BLaER1 (cell line): Measurements from ENCODE around the gene LY9.
A peak's percentile ranks its signal among the peaks of the same experiment; 100 is the strongest.

Experiments used
- H3K27ac ChIP-seq: shearing (Covaris generic); formaldehyde crosslinking; 2 replicates; pipeline ENCODE4 v1.8.1; 2022
- H3K27me3 ChIP-seq: shearing (Covaris generic); formaldehyde crosslinking; 2 replicates; pipeline ENCODE4 v1.8.1; 2022
- H3K36me3 ChIP-seq: shearing (Covaris generic); formaldehyde crosslinking; 2 replicates; pipeline ENCODE4 v1.8.1; 2022
- H3K4me1 ChIP-seq: shearing (Covaris generic); formaldehyde crosslinking; 2 replicates; pipeline ENCODE4 v1.8.1; 2022
- H3K4me2 ChIP-seq: shearing (Covaris generic); formaldehyde crosslinking; 2 replicates; pipeline ENCODE4 v1.8.1; 2022
- H3K4me3 ChIP-seq: shearing (Covaris generic); formaldehyde crosslinking; 2 replicates; pipeline ENCODE4 v1.8.1; 2022
- H3K9ac ChIP-seq: shearing (Covaris generic); formaldehyde crosslinking; 2 replicates; pipeline ENCODE4 v1.8.1; 2022
- H3K9me3 ChIP-seq: shearing (Covaris generic); formaldehyde crosslinking; 2 replicates; pipeline ENCODE4 v1.8.1; 2022
- H4K20me1 ChIP-seq: shearing (Covaris generic); formaldehyde crosslinking; 2 replicates; pipeline ENCODE4 v1.8.1; 2022
- Cebpa-rat ChIP-seq: shearing (Covaris generic); IDR thresholded peaks from 2 replicates; pipeline ENCODE4 v1.8.1; 2022

LY9 gene

GRCh38 chr1:160789051-160789701, 6.8 kb upstream of the LY9 start:
- no peaks in the 10 kb centered on the region for H3K36me3 ChIP-seq
- no peak overlapping the region for H3K27ac ChIP-seq
- no peaks in the 10 kb centered on the region for H4K20me1 ChIP-seq
- no peak overlapping the region for H3K9ac ChIP-seq
- H3K4me3 ChIP-seq, result no peak overlapping the region
- H3K27me3 ChIP-seq, result no peaks in the 10 kb centered on the region
- H3K4me1 ChIP-seq, result peaks cover 20% of the 10 kb centered on the region
- H3K4me2 ChIP-seq, result peak overlapping the region; percentile 64
- H3K9me3 ChIP-seq, result no peaks in the 10 kb centered on the region
- no peak for TF ChIP-seq Cebpa-rat

DNA sequence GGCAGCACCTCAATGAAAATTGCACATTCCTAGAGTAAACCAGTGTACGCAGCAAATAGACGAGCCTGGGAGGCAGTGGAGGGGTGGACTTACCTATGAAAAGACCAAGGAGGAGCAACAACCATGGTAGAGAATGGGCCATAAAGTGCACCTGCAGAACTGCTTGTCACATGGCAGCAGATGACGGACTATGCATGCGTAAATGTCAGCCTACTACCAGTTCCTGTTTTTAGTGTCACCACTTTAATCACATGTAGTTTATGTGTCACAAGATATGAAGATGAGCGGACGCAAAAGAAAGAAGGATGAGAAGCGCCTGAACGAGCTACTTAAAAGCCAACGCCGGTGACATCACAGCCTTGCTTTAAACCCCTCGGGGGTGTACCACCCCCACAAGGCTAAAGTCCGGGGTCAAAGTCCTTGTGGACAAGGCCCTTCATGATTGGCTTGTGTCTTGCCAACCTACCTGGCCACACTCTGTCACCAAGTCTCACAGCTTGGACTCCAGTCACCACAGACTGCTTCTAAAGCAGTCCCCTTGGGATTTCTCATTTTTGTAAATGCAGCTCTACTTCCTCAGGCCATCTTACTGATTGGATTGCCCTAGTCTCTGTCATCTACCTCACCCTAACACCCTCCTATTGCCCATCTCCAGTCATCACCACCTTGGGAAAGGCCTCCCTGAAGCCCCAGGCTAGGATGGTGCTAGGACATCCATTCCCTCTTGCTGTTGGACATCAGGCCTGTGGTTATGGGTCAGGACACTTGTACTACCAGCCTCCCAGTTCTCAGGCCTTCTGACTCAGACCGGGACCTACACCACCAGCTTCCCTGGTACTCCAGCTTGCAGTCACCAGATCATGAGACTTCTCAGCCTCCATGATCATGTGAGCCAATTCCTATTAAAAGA, 6.0 kb upstream of the LY9 start:
- no peaks in the 10 kb centered on the region for H3K36me3 ChIP-seq
- H3K4me2 ChIP-seq, result peak overlapping the region; percentile 64
- no peaks in the 10 kb centered on the region for H4K20me1 ChIP-seq
- H3K4me1 ChIP-seq, result peaks cover 24% of the 10 kb centered on the region
- H3K9ac ChIP-seq, result no peak overlapping the region
- no peaks in the 10 kb centered on the region for H3K27me3 ChIP-seq
- no peak for TF ChIP-seq Cebpa-rat
- no peak overlapping the region for H3K4me3 ChIP-seq
- H3K27ac ChIP-seq, result peak overlapping the region; percentile 62
- H3K9me3 ChIP-seq, result no peaks in the 10 kb centered on the region

DNA sequence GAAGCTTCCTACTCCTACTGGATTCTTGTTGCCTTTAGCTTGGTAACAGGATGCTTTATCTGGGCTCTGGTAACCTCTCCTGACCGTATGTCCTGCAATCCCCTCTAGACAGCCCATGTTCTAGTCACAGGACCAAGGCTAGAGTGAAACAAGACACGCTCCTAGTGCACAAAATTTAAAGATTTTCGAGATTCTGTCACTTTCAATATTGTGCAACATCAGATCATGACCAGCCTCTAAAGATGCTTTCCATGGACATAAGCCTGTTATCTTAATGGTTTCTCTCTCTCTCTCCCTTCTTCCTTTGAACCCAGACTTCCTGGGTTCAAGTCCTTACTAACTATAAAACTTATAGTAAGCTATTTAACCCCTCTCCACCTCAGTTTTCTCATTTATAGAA, 1.6 kb upstream of the LY9 start:
- H3K4me2 ChIP-seq, result no peak overlapping the region

GRCh38 chr1:160797271-160797709, 1.3 kb downstream of the LY9 start:
- peaks cover 7% of the 10 kb centered on the region for H3K9me3 ChIP-seq
- H3K27me3 ChIP-seq, result no peaks in the 10 kb centered on the region
- peak overlapping the region; percentile 53 for H3K4me3 ChIP-seq
- H3K27ac ChIP-seq, result peak overlapping the region; percentile 88
- peaks cover 72% of the 10 kb centered on the region for H3K4me1 ChIP-seq
- H3K4me2 ChIP-seq, result peak overlapping the region; percentile 82
- H3K36me3 ChIP-seq, result peaks cover 7% of the 10 kb centered on the region
- no peak for TF ChIP-seq Cebpa-rat
- peak overlapping the region; percentile 69; the same call in 1 of the 2 replicates for H3K9ac ChIP-seq
- no peaks in the 10 kb centered on the region for H4K20me1 ChIP-seq

More for the DNA sequence above, 1.6 kb upstream of the LY9 start:
- Histone ChIP-seq H3K4me1 (peaks cover 63% of the 10 kb centered on the region), H3K36me3 (no peaks in the 10 kb centered on the region), H4K20me1 (no peaks in the 10 kb centered on the region), H3K4me3 (no peak overlapping the region), H3K9me3 (no peaks in the 10 kb centered on the region), H3K9ac (no peak overlapping the region), H3K27me3 (no peaks in the 10 kb centered on the region), H3K27ac (no peak overlapping the region)
- no peak for TF ChIP-seq Cebpa-rat

- Histone ChIP-seq H3K27ac (peak overlapping the region; percentile 88), H3K4me1 (peaks cover 72% of the 10 kb centered on the region), H3K9ac (peak overlapping the region; percentile 3; the same call in 1 of the 2 replicates), H4K20me1 (no peaks in the 10 kb centered on the region), H3K4me2 (peak overlapping the region; percentile 82), H3K36me3 (peaks cover 13% of the 10 kb centered on the region), H3K9me3 (peaks cover 10% of the 10 kb centered on the region), H3K4me3 (peak overlapping the region; percentile 15; the same call in 1 of the 2 replicates), H3K27me3 (no peaks in the 10 kb centered on the region)
- no peak for TF ChIP-seq Cebpa-rat
Observed at GRCh38 chr1:160797861-160798273, 1.9 kb downstream of the LY9 start.

GRCh38 chr1:160798439-160798838, 2.5 kb downstream of the LY9 start:
- Histone ChIP-seq H3K4me3 (peak overlapping the region; percentile 15; the same call in 1 of the 2 replicates), H3K27me3 (no peaks in the 10 kb centered on the region), H3K4me1 (peaks cover 72% of the 10 kb centered on the region), H3K9ac (peak overlapping the region; percentile 3; the same call in 1 of the 2 replicates), H4K20me1 (no peaks in the 10 kb centered on the region), H3K27ac (peak overlapping the region; percentile 88), H3K9me3 (peaks cover 10% of the 10 kb centered on the region), H3K4me2 (peak overlapping the region; percentile 82), H3K36me3 (peaks cover 14% of the 10 kb centered on the region)
- TF ChIP-seq Cebpa-rat, result no peak

GRCh38 chr1:160799641-160800040, 3.7 kb downstream of the LY9 start:
- peak overlapping the region; percentile 82; the same call in 1 of the 2 replicates for H3K4me2 ChIP-seq
- H3K36me3 ChIP-seq, result peaks cover 14% of the 10 kb centered on the region
- no peak overlapping the region for H3K27ac ChIP-seq
- peaks cover 22% of the 10 kb centered on the region for H3K9me3 ChIP-seq
- H3K9ac ChIP-seq, result no peak overlapping the region
- no peak overlapping the region for H3K4me3 ChIP-seq
- no peaks in the 10 kb centered on the region for H4K20me1 ChIP-seq
- TF ChIP-seq Cebpa-rat, result no peak
- H3K4me1 ChIP-seq, result peaks cover 72% of the 10 kb centered on the region
- H3K27me3 ChIP-seq, result no peaks in the 10 kb centered on the region

GRCh38 chr1:160800142-160800541, 4.2 kb downstream of the LY9 start:
- peaks cover 24% of the 10 kb centered on the region for H3K9me3 ChIP-seq
- no peaks in the 10 kb centered on the region for H3K27me3 ChIP-seq
- peaks cover 14% of the 10 kb centered on the region for H3K36me3 ChIP-seq
- TF ChIP-seq Cebpa-rat, result no peak
- H4K20me1 ChIP-seq, result no peaks in the 10 kb centered on the region
- no peak overlapping the region for H3K27ac ChIP-seq
- no peak overlapping the region for H3K9ac ChIP-seq
- H3K4me1 ChIP-seq, result peaks cover 67% of the 10 kb centered on the region
- H3K4me3 ChIP-seq, result no peak overlapping the region
- peak overlapping the region; percentile 42 for H3K4me2 ChIP-seq

DNA sequence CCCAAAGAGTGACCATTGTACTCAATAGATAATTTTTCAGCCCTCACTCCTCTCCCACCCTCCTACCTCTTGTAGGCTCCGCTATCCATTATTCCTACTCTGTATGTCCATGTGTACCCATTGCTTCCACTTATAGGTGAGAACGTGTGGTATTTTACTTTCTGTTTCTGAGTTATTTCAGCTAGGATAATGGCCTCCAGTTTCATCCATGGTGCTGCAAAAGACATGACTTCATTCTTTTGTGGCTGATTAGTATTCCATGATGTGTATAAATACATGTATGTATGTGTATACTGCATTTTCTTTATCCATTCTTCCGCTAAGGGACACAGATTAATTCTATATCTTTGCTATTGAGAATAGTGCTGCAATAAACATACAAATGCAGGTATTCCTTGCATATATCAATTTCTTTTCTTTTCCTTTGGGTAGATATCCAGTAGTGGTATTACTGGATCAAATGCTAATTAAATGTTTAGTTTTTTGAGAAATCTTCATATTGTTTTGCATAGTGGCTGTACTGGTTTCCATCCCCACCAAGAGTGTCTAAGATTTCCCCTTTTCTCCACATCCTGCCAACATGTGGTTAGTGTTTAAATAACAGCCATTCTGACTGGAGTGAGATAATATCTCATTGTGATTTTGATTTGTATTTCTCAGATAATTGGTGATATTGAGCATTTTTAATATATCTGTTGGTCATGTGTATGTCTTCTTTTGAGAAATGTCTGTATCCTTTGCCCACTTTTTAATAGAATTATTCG, 4.9 kb downstream of the LY9 start:
- Histone ChIP-seq H3K9ac (no peak overlapping the region), H3K27me3 (no peaks in the 10 kb centered on the region), H3K36me3 (peaks cover 14% of the 10 kb centered on the region), H3K4me1 (peaks cover 60% of the 10 kb centered on the region), H4K20me1 (no peaks in the 10 kb centered on the region), H3K27ac (no peak overlapping the region), H3K4me3 (no peak overlapping the region), H3K9me3 (peaks cover 30% of the 10 kb centered on the region), H3K4me2 (peak overlapping the region; percentile 42)
- no peak for TF ChIP-seq Cebpa-rat
